NB4 (cell line): Measurements from ENCODE around the gene EFCAB12.

Experiments used
- CTCF ChIP-seq: IDR thresholded peaks from one replicate; pipeline ENCODE4 v1.5.1; 2012; ENCODE audit warnings: low read depth, low read length
- MAX ChIP-seq: IDR thresholded peaks from 2 replicates; pipeline ENCODE4 v1.6.1; 2011; ENCODE audit warnings: low read depth, low read length
- MYC ChIP-seq: IDR thresholded peaks from 2 replicates; pipeline ENCODE4 v1.6.1; 2011; ENCODE audit warnings: low read depth, low read length
- POLR2A ChIP-seq: IDR thresholded peaks from 2 replicates; pipeline ENCODE4 v1.6.1; 2011; ENCODE audit warnings: mild to moderate bottlenecking; ENCODE audit not compliant: insufficient read length; ENCODE audit errors: extremely low read depth

- TF ChIP-seq CTCF (no peak), POLR2A (no peak), MAX (no peak), MYC (no peak)
Observed at GRCh38 chr3:129461461-129462146, 33.2 kb upstream of the EFCAB12 start.
